Hematopoietic multipotent progenitor cell treated with erythropoietin and hydrocortisone succinate and interleukin-3 and kit ligand, for 17 days (in vitro differentiated cells): ENCODE measurements around the gene VKORC1L1.
"Not testable (repeated sequence)": the region's sequence is repeated elsewhere in the genome, so short reads cannot be mapped to it uniquely, and the experiment has no call there.

ENCODE experiments used
- DNase-seq: peaks from one replicate; pipeline ENCODE4 v3.0.0-alpha.2; 2015; ENCODE audit warnings: low spot score

Gene VKORC1L1

DNA sequence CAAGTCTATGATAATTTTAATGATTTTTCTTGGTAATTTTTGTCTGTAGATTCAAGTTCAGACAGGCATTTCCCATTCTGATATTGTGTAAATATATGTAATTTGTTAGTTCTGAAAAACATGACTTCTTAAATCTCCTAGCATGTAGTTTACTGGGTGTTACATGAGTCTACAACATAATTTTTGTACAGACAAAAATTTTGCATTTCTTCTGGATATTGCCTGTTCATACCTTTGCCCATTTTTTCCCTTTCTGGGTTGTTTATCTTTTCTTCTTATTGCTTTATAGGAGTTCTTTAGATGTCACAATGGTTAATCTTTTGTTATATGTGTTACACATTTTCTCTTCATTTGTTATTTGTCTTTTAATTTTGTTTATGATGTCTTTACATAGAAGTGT is 12.1 kb downstream of the VKORC1L1 start:
- not testable (repeated sequence) for DNase-seq

DNA sequence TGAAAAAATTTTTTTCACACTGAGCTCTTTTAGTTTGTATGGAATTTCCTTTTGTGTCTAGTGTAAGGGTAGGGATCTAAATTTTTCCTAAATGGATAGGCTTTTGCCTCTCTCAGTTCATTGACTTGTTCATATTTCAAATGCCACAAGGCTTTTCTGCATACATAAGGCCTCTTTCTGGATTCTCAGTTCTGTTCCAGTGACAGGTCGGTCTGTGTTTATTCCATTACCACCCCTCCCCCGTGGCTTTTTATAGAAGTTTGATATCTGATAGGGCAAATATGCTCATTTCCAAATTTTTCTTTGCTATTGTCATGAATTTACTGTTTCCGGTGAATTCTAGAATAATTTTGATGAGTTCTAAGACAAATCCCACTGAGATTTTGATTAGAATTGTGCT is 12.7 kb downstream of the VKORC1L1 start:
- not testable (repeated sequence) for DNase-seq

- DNase-seq = not testable (repeated sequence)
These were observed 15.7 kb downstream of the VKORC1L1 start for GRCh38 chr7:65888434-65889156.

DNA sequence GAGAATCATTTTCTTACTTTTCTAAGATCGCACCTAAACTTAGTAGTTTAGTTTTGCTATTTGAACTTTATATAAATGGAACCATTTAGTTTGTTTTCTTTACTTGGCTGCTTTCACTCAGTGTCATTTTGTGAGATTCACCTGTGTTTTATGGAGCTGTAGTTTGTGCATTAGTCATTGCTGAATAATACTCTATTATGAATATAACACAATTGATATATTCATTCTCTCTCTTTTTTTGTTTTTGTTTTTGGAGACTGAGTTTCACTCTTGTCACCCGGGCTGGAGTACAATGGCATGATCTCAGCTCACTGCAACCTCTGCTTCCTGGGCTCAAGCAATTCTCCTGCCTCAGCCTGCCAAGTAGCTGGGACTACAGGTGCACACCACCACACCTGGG is 16.8 kb downstream of the VKORC1L1 start:
- not testable (repeated sequence) for DNase-seq

GRCh38 chr7:65892161-65892560 is 19.3 kb downstream of the VKORC1L1 start:
- DNase-seq = no peak

DNA sequence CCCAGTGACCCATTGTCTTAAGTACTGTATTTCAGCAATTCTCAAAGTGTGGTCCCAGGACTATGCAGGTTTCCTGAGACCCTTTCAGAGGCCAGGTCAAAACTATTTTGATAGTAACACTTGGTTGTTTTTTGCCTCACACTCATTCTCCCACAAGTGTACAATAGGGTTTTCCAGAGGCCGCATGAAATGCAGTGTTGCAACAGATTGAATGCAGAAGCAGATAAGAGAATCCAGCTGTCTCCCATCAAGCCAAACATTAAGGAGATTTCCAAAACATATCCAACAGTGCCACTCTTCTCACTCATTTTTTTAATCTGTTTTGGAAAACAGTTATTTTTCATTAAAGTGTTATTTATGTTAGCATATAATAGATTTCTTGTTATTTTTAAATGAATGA is 20.0 kb downstream of the VKORC1L1 start:
- DNase-seq = no peak

DNA sequence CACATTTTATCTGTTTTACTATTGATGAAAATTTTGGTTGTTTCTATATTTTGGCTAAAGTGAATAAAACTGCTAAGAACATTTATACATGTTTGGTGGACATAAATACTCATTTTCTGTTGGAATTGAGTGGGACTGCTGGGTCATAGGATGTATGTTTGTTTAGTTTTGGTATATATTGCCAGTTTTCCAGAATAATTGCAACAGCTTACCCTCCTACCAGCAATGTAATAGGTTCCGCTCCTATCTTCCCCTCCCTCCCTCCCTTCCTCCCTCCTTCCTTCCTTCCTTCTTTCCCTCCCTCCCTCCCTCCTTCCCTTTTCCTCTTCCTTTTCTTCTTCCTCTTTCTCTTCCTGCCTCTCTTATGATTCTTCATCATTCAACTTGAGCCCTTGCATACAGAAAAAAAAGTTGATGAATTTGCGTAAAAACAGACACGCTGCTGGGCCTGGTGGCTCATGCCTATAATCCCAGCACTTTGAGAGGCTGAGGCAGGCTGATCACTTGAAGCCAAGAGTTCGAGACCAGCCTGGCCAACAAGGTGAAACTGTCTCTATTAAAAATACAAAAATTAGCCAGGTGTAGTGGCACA is 23.5 kb downstream of the VKORC1L1 start:
- DNase-seq = no peak

DNA sequence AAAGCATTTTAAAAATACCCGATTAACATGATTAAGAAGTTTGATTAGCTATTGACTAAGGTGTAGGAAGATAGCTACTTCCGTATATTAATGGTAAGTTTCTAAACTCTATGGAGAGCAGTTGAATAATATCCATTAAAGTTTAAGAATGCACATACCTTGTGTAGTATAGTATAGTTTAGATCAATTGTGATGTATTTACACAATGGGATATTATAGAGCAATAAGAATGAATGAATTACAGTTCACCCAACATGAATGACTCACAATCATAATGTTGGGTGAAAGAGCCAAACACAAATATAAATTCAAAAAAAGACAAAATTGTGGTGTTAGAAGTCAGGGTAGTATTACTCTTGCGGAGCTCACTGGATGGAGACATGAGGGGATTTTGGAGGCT is 24.4 kb downstream of the VKORC1L1 start:
- not testable (repeated sequence) for DNase-seq

- not testable (repeated sequence) for DNase-seq
These were observed 26.0 kb downstream of the VKORC1L1 start for GRCh38 chr7:65898677-65899447.

GRCh38 chr7:65902306-65902705 is 29.4 kb downstream of the VKORC1L1 start:
- no peak for DNase-seq

- no peak for DNase-seq
These were observed 34.8 kb downstream of the VKORC1L1 start for GRCh38 chr7:65907501-65908198.

GRCh38 chr7:65910237-65910636 is 37.4 kb downstream of the VKORC1L1 start:
- no peak for DNase-seq

GRCh38 chr7:65912237-65912636 is 39.4 kb downstream of the VKORC1L1 start:
- no peak for DNase-seq

GRCh38 chr7:65915921-65916657 is 43.2 kb downstream of the VKORC1L1 start:
- no peak for DNase-seq

DNA sequence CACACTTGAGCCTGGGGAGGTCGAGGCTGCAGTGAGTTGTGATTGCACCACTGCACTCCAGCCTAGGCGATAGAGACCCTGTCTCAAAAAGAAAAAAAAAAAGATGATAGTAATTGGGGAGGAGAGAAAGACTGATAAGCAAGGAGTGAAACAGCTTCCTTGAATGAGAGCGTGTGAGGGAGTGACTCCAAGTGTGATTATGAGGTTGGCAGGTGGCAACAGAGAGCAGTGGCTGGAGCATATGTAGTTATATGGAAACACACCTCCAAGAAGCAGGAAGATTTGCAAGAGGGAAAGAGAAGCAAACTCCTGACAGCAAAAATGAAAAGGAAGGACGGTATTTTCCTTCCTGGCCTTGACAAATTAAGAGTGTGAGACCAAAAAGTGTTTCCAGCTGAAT is 50.4 kb downstream of the VKORC1L1 start:
- DNase-seq = no peak

DNA sequence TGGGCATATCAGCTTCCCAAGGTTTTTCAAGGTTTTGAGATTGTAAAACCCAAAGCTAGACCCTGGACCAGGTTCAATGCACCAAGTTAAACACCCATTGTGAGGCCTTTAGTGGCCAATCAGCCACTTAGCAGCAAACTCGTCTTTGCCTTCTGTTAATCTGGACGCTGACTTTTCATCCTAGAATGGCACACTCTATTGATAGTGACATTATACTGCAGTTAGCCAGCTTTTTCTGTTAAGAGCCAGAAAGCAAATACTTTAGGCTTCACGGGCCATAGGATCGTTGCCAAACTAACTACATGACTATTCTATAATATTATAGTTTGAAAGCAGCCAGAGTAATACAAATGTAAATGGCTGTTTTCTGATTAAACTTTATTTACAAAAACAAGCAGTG is 51.3 kb downstream of the VKORC1L1 start:
- DNase-seq = no peak

- no peak for DNase-seq
These were observed 52.2 kb downstream of the VKORC1L1 start for GRCh38 chr7:65925040-65925439.

DNA sequence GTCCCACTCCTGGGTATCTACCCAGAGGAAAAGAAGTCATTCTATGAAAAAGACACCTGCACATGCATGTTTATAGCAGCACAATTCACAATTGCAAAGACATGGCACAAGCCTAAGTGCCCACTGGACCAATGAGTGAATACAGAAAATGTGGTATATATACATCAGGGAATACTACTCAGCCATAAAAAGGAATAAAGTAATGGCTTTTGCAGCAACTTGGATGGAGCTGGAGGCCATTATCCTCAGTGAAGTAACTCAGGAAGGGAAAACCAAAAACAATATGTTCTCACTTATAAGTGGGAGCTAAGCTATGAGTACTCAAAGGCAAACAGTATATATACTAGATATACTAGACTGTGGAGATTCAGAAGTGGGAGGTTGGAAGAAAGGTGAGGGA is 53.7 kb downstream of the VKORC1L1 start:
- no peak for DNase-seq

- peak; percentile 75 for DNase-seq
These were observed 54.9 kb downstream of the VKORC1L1 start for GRCh38 chr7:65927489-65928448.

GRCh38 chr7:65931685-65932084 is 58.8 kb downstream of the VKORC1L1 start:
- no peak for DNase-seq

DNA sequence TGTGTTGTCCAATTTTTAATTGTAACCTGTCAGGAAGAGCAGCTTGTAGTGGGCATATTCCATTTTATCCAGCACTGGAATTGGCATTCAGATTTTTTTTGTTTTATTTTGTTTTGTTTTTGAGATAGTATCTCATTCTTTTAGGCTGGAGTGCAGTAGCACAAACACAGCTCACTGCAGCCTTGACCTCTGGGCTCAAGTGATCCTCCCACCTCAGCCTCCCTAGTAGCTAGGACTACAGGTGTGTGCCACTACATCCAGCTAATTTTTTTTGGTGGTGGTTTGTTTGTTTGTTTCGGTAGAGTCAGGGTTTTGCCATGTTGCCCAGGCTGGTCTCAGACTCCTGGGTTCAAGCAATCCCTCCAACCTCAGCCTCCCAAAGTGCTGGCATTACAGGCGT is 64.4 kb downstream of the VKORC1L1 start:
- DNase-seq = no peak
